Immature natural killer cell (primary cell): Measurements from ENCODE around the gene FIG4. TPM values are rescaled to one million over a fixed set of nuclear protein-coding genes. Genes with fewer than 3 reads are reported as not detected.
"Not testable (repeated sequence)": the region's sequence is repeated elsewhere in the genome, so short reads cannot be mapped to it uniquely, and the experiment has no call there.

Experiments
- DNase-seq, 3 donors: peaks; one replicate each; pipeline ENCODE4 v3.0.0; 2022; ENCODE audit warnings: mixed read lengths in 1 of 3
- H3K27ac Mint-ChIP-seq, 6 donors: one replicate each; pipeline ENCODE4 v1.8.0; 2020; ENCODE audit warnings: mixed read lengths in 6 of 6, mild to moderate bottlenecking in 5 of 6, inconsistent platforms in 4 of 6, moderate library complexity in 3 of 6
- H3K27me3 Mint-ChIP-seq, 3 donors: one replicate each; pipeline ENCODE4 v1.8.0; 2020 to 2021; ENCODE audit warnings: low read depth in 3 of 3, mild to moderate bottlenecking in 3 of 3, mixed read lengths in 3 of 3, moderate library complexity in 3 of 3, inconsistent platforms in 1 of 3
- H3K36me3 Mint-ChIP-seq, 3 donors: one replicate each; pipeline ENCODE4 v1.8.0; 2020; ENCODE audit warnings: mixed read lengths in 3 of 3, inconsistent platforms in 2 of 3, mild to moderate bottlenecking in 2 of 3
- H3K4me1 Mint-ChIP-seq, 2 donors: one replicate each; pipeline ENCODE4 v1.8.0; 2020; ENCODE audit warnings: inconsistent platforms in 2 of 2, mild to moderate bottlenecking in 2 of 2, mixed read lengths in 2 of 2, moderate library complexity in 1 of 2
- H3K4me3 Mint-ChIP-seq, 5 donors: one replicate each; pipeline ENCODE4 v1.8.0; 2020; ENCODE audit warnings: mild to moderate bottlenecking in 5 of 5, mixed read lengths in 5 of 5, inconsistent platforms in 3 of 5, moderate library complexity in 3 of 5
- H3K9me3 Mint-ChIP-seq, 6 donors: one replicate each; pipeline ENCODE4 v1.8.0; 2020; ENCODE audit warnings: mild to moderate bottlenecking in 6 of 6, mixed read lengths in 6 of 6, inconsistent platforms in 4 of 6, moderate library complexity in 3 of 6
- polyA plus RNA-seq, 3 donors: library from polyadenylated mRNA; unstranded; fragments of 300-500 nt; fragmentation: Illumina TruSeq; gene quantifications; one replicate each; pipeline ENCODE4 v1.2.3, GENCODE V29; 2021

FIG4 gene
- polyA plus RNA-seq, 3 donors from 2014 or later = 38.4 to 43.2 (median 39.7) TPM

GRCh38 chr6:109867970-109868358 is 176.9 kb downstream of the FIG4 start:
- no peak for DNase-seq
- H3K27ac Mint-ChIP-seq = no peak overlapping the region
- H3K4me1 Mint-ChIP-seq = no peaks in the 10 kb centered on the region
- peaks cover 0 to 6% (median 5%) of the 10 kb centered on the region in 3 donors for H3K27me3 Mint-ChIP-seq
- no peaks in the 10 kb centered on the region for H3K9me3 Mint-ChIP-seq
- H3K4me3 Mint-ChIP-seq = no peak overlapping the region
- H3K36me3 Mint-ChIP-seq = no peaks in the 10 kb centered on the region

GRCh38 chr6:109869398-109870088 is 178.4 kb downstream of the FIG4 start:
- not testable (repeated sequence) for H3K27me3 Mint-ChIP-seq, H3K9me3 Mint-ChIP-seq, H3K36me3 Mint-ChIP-seq, H3K4me3 Mint-ChIP-seq, H3K4me1 Mint-ChIP-seq, DNase-seq, H3K27ac Mint-ChIP-seq

GRCh38 chr6:109870089-109870410 is 179.0 kb downstream of the FIG4 start:
- Mint-ChIP-seq H3K4me1 (no peaks in the 10 kb centered on the region), H3K27ac (no peak overlapping the region), H3K27me3 (peaks cover 0 to 8% (median 6%) of the 10 kb centered on the region in 3 donors), H3K36me3 (no peaks in the 10 kb centered on the region), H3K9me3 (no peaks in the 10 kb centered on the region), H3K4me3 (no peak overlapping the region)
- DNase-seq = no peak

- H3K27me3 Mint-ChIP-seq = peaks cover 0 to 7% (median 3%) of the 10 kb centered on the region in 3 donors
- H3K27ac Mint-ChIP-seq = no peak overlapping the region
- no peak overlapping the region for H3K4me3 Mint-ChIP-seq
- H3K36me3 Mint-ChIP-seq = no peaks in the 10 kb centered on the region
- no peak for DNase-seq
- H3K4me1 Mint-ChIP-seq = no peaks in the 10 kb centered on the region
- H3K9me3 Mint-ChIP-seq = no peaks in the 10 kb centered on the region
These were observed 181.5 kb downstream of the FIG4 start for GRCh38 chr6:109872549-109872948.

GRCh38 chr6:109872968-109873545 is 182.0 kb downstream of the FIG4 start:
- peaks cover 0 to 7% (median 3%) of the 10 kb centered on the region in 3 donors for H3K27me3 Mint-ChIP-seq
- H3K36me3 Mint-ChIP-seq = no peaks in the 10 kb centered on the region
- H3K27ac Mint-ChIP-seq = no peak overlapping the region
- DNase-seq = no peak
- H3K9me3 Mint-ChIP-seq = no peaks in the 10 kb centered on the region
- no peak overlapping the region for H3K4me3 Mint-ChIP-seq
- H3K4me1 Mint-ChIP-seq = no peaks in the 10 kb centered on the region

GRCh38 chr6:109874086-109874485 is 183.0 kb downstream of the FIG4 start:
- Mint-ChIP-seq H3K4me1 (no peaks in the 10 kb centered on the region), H3K27me3 (peaks cover 0 to 6% (median 3%) of the 10 kb centered on the region in 3 donors)

GRCh38 chr6:109874621-109875020 is 183.5 kb downstream of the FIG4 start:
- Mint-ChIP-seq H3K4me3 (no peak overlapping the region), H3K9me3 (no peaks in the 10 kb centered on the region), H3K4me1 (no peaks in the 10 kb centered on the region), H3K27ac (no peak overlapping the region), H3K27me3 (peaks cover 0 to 3% (median 3%) of the 10 kb centered on the region in 3 donors), H3K36me3 (no peaks in the 10 kb centered on the region)
- DNase-seq = no peak

More at GRCh38 chr6:109874086-109874485, 183.0 kb downstream of the FIG4 start:
- DNase-seq = no peak
- H3K36me3 Mint-ChIP-seq = no peaks in the 10 kb centered on the region
- H3K4me3 Mint-ChIP-seq = no peak overlapping the region
- no peak overlapping the region for H3K27ac Mint-ChIP-seq
- no peaks in the 10 kb centered on the region for H3K9me3 Mint-ChIP-seq

Other genes with a start within 250 kb of the FIG4 start
- 10 to 100 TPM in 1 of 3 donors, 1 to 10 TPM in 2; 7.5 to 13.4 (median 9.5) TPM for gene MICAL1, start 235.5 kb upstream of the FIG4 start, polyA plus RNA-seq
- gene ZBTB24, start 208.1 kb upstream of the FIG4 start, polyA plus RNA-seq = 1 to 10 TPM; 3.1 to 6.6 (median 4.1) TPM
- gene AK9, start 94 bp upstream of the FIG4 start, polyA plus RNA-seq = 1 to 10 TPM; 6.3 to 9.2 (median 9.1) TPM